ENCODE data around the gene LONP2. TPM values are rescaled to one million over a fixed set of nuclear protein-coding genes. Genes with fewer than 3 reads are reported as not detected.
"Not testable (repeated sequence)": the region's sequence is repeated elsewhere in the genome, so short reads cannot be mapped to it uniquely, and the experiment has no call there.

The LONP2 gene
- total and polyA plus RNA-seq, 2 experiments from 2014 or later, result 12.4 to 25.2 TPM

DNA sequence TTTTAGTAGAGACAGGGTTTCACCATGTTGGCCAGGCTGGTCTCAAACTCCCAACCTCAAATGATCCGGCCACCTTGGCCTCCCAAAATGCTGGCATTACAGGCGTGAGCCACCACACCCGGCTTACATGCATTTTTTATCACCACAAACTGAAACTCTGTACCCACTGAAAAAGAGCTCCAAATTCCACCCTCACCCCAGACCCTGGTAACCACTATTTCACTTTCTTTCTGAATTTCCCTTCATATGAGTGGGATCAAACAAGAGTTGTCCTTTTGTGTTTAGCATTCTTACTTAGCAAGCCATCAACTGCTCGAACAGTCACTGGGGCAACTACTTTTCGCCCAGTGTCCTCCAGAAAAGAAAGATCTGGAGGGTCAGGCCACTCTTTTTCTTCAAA, 110.3 kb downstream of the LONP2 start:
- not testable (repeated sequence) for H3K4me1 Mint-ChIP-seq; H3K27me3 Mint-ChIP-seq (ENCODE audit: insufficient read depth, low read depth, poor library complexity); H3K4me2 ChIP-seq; DNase-seq (ENCODE audit: low spot score); ATAC-seq; H3K27ac Mint-ChIP-seq; H3K27ac ChIP-seq (ENCODE audit: low read depth); H2AFZ ChIP-seq; H3K36me3 ChIP-seq (ENCODE audit: insufficient read depth); H3K4me1 ChIP-seq (ENCODE audit: insufficient read depth); H3K4me3 ChIP-seq; H3K27me3 ChIP-seq (ENCODE audit: insufficient read depth); H3K9me2 ChIP-seq (ENCODE audit: insufficient read depth); H3K9me3 Mint-ChIP-seq; H3F3A ChIP-seq (replicated peaks; ENCODE audit: low read depth); H3K4me3 Mint-ChIP-seq
- H3K79me2 ChIP-seq (replicated peaks; ENCODE audit: insufficient read depth), result peaks cover 47% of the 10 kb centered on the region
- H3K36me3 Mint-ChIP-seq (ENCODE audit: low read depth), result peaks cover 34% of the 10 kb centered on the region; the same call in 2 of the 3 replicates
- H4K20me1 ChIP-seq (replicated peaks; ENCODE audit: insufficient read depth), result peaks cover 16% of the 10 kb centered on the region; the same call in 1 of the 2 replicates

DNA sequence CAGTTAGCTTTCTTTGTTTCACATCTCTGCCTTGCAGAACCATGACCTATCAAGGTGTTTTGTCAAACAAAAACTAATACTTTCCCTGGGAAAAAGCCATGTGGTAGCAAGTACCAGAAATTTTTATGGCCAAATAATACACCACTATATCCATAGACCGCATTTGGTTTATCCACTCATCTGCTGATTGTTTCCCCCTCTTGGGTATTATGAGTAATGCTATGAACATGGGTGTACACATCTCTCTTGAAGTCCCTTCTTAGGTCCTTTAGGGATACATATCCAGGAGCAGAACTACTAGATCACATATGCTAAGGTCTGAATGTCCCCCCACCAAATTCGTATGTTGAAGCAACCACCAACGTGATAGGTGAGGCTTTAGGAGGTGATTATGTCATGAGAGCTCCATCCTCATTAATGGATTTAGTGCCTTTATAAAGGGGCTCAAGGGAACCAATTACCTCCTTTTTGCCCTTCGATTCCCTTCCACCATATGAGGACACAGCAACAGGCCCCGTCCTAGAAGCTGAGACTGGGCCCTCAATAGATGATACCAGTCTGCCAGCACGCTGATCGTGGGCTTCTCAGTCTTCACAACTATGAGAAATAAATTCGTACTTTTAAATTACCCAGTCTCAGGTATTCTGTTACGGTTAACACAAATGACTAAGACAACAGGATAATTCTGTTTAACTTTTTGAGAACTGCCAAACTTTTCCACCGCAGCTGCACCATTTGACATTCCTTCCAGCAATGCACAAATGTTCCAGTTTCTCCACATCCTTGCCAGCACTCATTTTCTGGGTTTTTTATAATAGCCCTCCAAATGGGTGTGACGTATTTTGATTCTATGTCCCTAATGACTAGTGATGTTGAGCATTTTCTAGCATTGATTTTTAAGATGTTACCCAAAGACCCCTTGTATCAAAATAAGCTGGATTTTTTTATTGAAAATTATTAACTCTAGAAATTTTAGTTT, 111.1 kb downstream of the LONP2 start:
- ATAC-seq (no peak), DNase-seq (ENCODE audit: low spot score) (no peak)
- Histone ChIP-seq H2AFZ (no peak overlapping the region), H4K20me1 (replicated peaks; ENCODE audit: insufficient read depth) (peaks cover 19% of the 10 kb centered on the region; the same call in 1 of the 2 replicates), H3K9me2 (ENCODE audit: insufficient read depth) (no peaks in the 10 kb centered on the region), H3F3A (replicated peaks; ENCODE audit: low read depth) (no peaks in the 10 kb centered on the region), H3K4me1 (ENCODE audit: insufficient read depth) (no peaks in the 10 kb centered on the region), H3K27me3 (ENCODE audit: insufficient read depth) (no peaks in the 10 kb centered on the region), H3K4me2 (no peak overlapping the region), H3K79me2 (replicated peaks; ENCODE audit: insufficient read depth) (peaks cover 55% of the 10 kb centered on the region), H3K4me3 (no peak overlapping the region), H3K36me3 (ENCODE audit: insufficient read depth) (no peaks in the 10 kb centered on the region), H3K27ac (ENCODE audit: low read depth) (0 out of 2 replicates have a peak overlapping the region, but pooled peaks have one; percentile 9)
- no peak overlapping the region for H3K27ac Mint-ChIP-seq
- no peaks in the 10 kb centered on the region for H3K9me3 Mint-ChIP-seq
- TF ChIP-seq STAT1 (IDR thresholded peaks at IDR 0.05; ENCODE audit: unreplicated experiment), result no peak
- TF ChIP-seq POLR2AphosphoS5 (IDR thresholded peaks at IDR 0.05; ENCODE audit: low read depth), result no peak
- TF ChIP-seq, protein P1, sequence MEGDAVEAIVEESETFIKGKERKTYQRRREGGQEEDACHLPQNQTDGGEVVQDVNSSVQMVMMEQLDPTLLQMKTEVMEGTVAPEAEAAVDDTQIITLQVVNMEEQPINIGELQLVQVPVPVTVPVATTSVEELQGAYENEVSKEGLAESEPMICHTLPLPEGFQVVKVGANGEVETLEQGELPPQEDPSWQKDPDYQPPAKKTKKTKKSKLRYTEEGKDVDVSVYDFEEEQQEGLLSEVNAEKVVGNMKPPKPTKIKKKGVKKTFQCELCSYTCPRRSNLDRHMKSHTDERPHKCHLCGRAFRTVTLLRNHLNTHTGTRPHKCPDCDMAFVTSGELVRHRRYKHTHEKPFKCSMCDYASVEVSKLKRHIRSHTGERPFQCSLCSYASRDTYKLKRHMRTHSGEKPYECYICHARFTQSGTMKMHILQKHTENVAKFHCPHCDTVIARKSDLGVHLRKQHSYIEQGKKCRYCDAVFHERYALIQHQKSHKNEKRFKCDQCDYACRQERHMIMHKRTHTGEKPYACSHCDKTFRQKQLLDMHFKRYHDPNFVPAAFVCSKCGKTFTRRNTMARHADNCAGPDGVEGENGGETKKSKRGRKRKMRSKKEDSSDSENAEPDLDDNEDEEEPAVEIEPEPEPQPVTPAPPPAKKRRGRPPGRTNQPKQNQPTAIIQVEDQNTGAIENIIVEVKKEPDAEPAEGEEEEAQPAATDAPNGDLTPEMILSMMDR (conservative IDR thresholded peaks at IDR 0.05; ENCODE audit: low read depth in 2 of 2), result no peak
- TF ChIP-seq, protein P2, sequence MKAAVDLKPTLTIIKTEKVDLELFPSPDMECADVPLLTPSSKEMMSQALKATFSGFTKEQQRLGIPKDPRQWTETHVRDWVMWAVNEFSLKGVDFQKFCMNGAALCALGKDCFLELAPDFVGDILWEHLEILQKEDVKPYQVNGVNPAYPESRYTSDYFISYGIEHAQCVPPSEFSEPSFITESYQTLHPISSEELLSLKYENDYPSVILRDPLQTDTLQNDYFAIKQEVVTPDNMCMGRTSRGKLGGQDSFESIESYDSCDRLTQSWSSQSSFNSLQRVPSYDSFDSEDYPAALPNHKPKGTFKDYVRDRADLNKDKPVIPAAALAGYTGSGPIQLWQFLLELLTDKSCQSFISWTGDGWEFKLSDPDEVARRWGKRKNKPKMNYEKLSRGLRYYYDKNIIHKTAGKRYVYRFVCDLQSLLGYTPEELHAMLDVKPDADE (IDR thresholded peaks at IDR 0.05), result no peak
- TF ChIP-seq ZNF331 (CRISPR knock-in tag; IDR thresholded peaks at IDR 0.05; ENCODE audit: low read depth), result no peak
- no peak for TF ChIP-seq EZH2 (IDR thresholded peaks at IDR 0.05; ENCODE audit: low read depth, unreplicated experiment)
- no peak for TF ChIP-seq ZNF114 (CRISPR knock-in tag; IDR thresholded peaks at IDR 0.05)
- TF ChIP-seq ZNF462 (CRISPR knock-in tag; IDR thresholded peaks at IDR 0.05), result no peak
- no peak for TF ChIP-seq EZH2phosphoT487 (IDR thresholded peaks at IDR 0.05; ENCODE audit: unreplicated experiment)
- no peak for TF ChIP-seq JUNB (IDR thresholded peaks at IDR 0.05; ENCODE audit: unreplicated experiment)
- H3K36me3 Mint-ChIP-seq (ENCODE audit: low read depth), result peaks cover 29% of the 10 kb centered on the region; the same call in 2 of the 3 replicates
- peaks cover 4% of the 10 kb centered on the region for H3K27me3 Mint-ChIP-seq (ENCODE audit: insufficient read depth, low read depth, poor library complexity)
- H3K4me1 Mint-ChIP-seq, result peaks cover 7% of the 10 kb centered on the region; the same call in 2 of the 3 replicates
- no peak overlapping the region for H3K4me3 Mint-ChIP-seq

Measured in GM23338 (cell line).